DMS 273 (cell line): Measurements from ENCODE around the gene DPP8.
"Not testable (repeated sequence)": the region's sequence is repeated elsewhere in the genome, so short reads cannot be mapped to it uniquely, and the experiment has no call there.

ENCODE experiments used
- DNase-seq: peaks from one replicate; lab custom pipeline; 2025; ENCODE audit not compliant: unreplicated experiment; lab: John Stamatoyannopoulos, UW

DPP8 gene

GRCh38 chr15:65525622-65526021, 8.1 kb upstream of the DPP8 start:
- DNase-seq: peak; percentile 18

GRCh38 chr15:65524226-65524625, 6.7 kb upstream of the DPP8 start:
- DNase-seq: no peak

GRCh38 chr15:65521350-65521749, 3.9 kb upstream of the DPP8 start:
- no peak for DNase-seq

GRCh38 chr15:65518633-65519285, 1.3 kb upstream of the DPP8 start:
- DNase-seq: no peak

- no peak for DNase-seq
Measured at GRCh38 chr15:65517866-65518207, 348 bp upstream of the DPP8 start.

GRCh38 chr15:65512807-65513416, 4.6 kb downstream of the DPP8 start:
- no peak for DNase-seq

- no peak for DNase-seq
Measured at GRCh38 chr15:65512189-65512588, 5.3 kb downstream of the DPP8 start.

GRCh38 chr15:65509321-65509720, 8.2 kb downstream of the DPP8 start:
- no peak for DNase-seq

- no peak for DNase-seq
Measured at GRCh38 chr15:65494076-65494475, 23.4 kb downstream of the DPP8 start.

GRCh38 chr15:65484876-65485275, 32.6 kb downstream of the DPP8 start:
- DNase-seq: no peak

- peak; percentile 17 for DNase-seq
Measured at GRCh38 chr15:65476903-65477302, 40.6 kb downstream of the DPP8 start.

GRCh38 chr15:65470866-65471265, 46.6 kb downstream of the DPP8 start:
- DNase-seq: no peak

- no peak for DNase-seq
Measured at GRCh38 chr15:65468229-65468909, 49.1 kb downstream of the DPP8 start.

- DNase-seq: no peak
Measured at GRCh38 chr15:65466901-65467300, 50.6 kb downstream of the DPP8 start.

- not testable (repeated sequence) for DNase-seq
Measured at GRCh38 chr15:65463096-65463495, 54.4 kb downstream of the DPP8 start.

- DNase-seq: no peak
Measured at GRCh38 chr15:65460741-65461347, 56.6 kb downstream of the DPP8 start.

- not testable (repeated sequence) for DNase-seq
Measured at GRCh38 chr15:65455256-65455655, 62.2 kb downstream of the DPP8 start.

GRCh38 chr15:65451989-65452388, 65.5 kb downstream of the DPP8 start:
- no peak for DNase-seq

- DNase-seq: no peak
Measured at GRCh38 chr15:65450556-65450955, 66.9 kb downstream of the DPP8 start.

GRCh38 chr15:65447145-65447544, 70.3 kb downstream of the DPP8 start:
- no peak for DNase-seq

- DNase-seq: no peak
Measured at GRCh38 chr15:65434201-65434600, 83.3 kb downstream of the DPP8 start.

GRCh38 chr15:65431731-65432130, 85.8 kb downstream of the DPP8 start:
- no peak for DNase-seq
